Urinary bladder (tissue), 4 donors: ENCODE results near the gene GCAT. TPM values are rescaled to one million over a fixed set of nuclear protein-coding genes. Genes with fewer than 3 reads are reported as not detected.

Experiments used
- DNase-seq: peaks from one replicate; pipeline ENCODE4 v3.0.0-alpha.2; 2015; ENCODE audit errors: extremely low spot score
- H3K27ac ChIP-seq: one replicate; pipeline ENCODE4 v1.5.1; 2013; ENCODE audit warnings: low read depth, mild to moderate bottlenecking, moderate library complexity
- H3K36me3 ChIP-seq: one replicate; pipeline ENCODE4 v1.6.1; 2013; ENCODE audit warnings: mild to moderate bottlenecking, moderate library complexity; ENCODE audit not compliant: insufficient read depth
- H3K4me1 ChIP-seq: one replicate; pipeline ENCODE4 v1.6.1; 2013; ENCODE audit warnings: mild to moderate bottlenecking, moderate library complexity; ENCODE audit not compliant: insufficient read depth
- H3K4me3 ChIP-seq: one replicate; pipeline ENCODE4 v1.5.1; 2013; ENCODE audit warnings: low read depth, low read length
- WGBS: extraction: QIAGEN DNeasy Blood & Tissue Kit; methylation state at CpG from one replicate; pipeline ENCODE4 v1.1.7; 2013; 5-methylcytosine and 5-hydroxymethylcytosine counted together
- polyA plus RNA-seq: library from polyadenylated mRNA; stranded (reverse); fragments of 200-250 nt; gene quantifications from one replicate; pipeline ENCODE4 v1.2.3, GENCODE V29; 2013
- total RNA-seq: library from RNA; depleted of rRNA; stranded (reverse); fragments of >200 nt; gene quantifications from one replicate; pipeline ENCODE4 v1.2.3, GENCODE V29; 2014
- donor health status: healthy with polysubstance abuse.
- donor health status: healthy.

GCAT gene
- total and polyA plus RNA-seq, 2 donors, result 9.3 to 17.0 TPM

- WGBS, result 89% methylated on average over 17 of the region's 17 CpGs
- no peaks in the 10 kb centered on the region for H3K36me3 ChIP-seq
- no peak for DNase-seq
These were observed 35.9 kb upstream of the GCAT start for GRCh38 chr22:37771702-37772427.

GRCh38 chr22:37774728-37775127 lies 33.0 kb upstream of the GCAT start:
- Histone ChIP-seq H3K27ac (no peak overlapping the region), H3K4me1 (no peaks in the 10 kb centered on the region), H3K4me3 (no peak overlapping the region), H3K36me3 (no peaks in the 10 kb centered on the region)
- 79% methylated on average over 3 of the region's 3 CpGs for WGBS
- DNase-seq, result no peak

More at GRCh38 chr22:37771702-37772427, 35.9 kb upstream of the GCAT start:
- Histone ChIP-seq H3K27ac (no peak overlapping the region), H3K4me3 (no peak overlapping the region), H3K4me1 (no peaks in the 10 kb centered on the region)

GRCh38 chr22:37775785-37776638 lies 31.7 kb upstream of the GCAT start:
- Histone ChIP-seq H3K4me3 (no peak overlapping the region), H3K4me1 (no peaks in the 10 kb centered on the region), H3K27ac (peak overlapping the region; percentile 46), H3K36me3 (no peaks in the 10 kb centered on the region)
- 70% methylated on average over 17 of the region's 17 CpGs for WGBS
- no peak for DNase-seq

GRCh38 chr22:37776639-37777005 lies 31.1 kb upstream of the GCAT start:
- WGBS, result 70% methylated on average over 10 of the region's 10 CpGs
- Histone ChIP-seq H3K4me3 (no peak overlapping the region), H3K4me1 (no peaks in the 10 kb centered on the region), H3K36me3 (no peaks in the 10 kb centered on the region), H3K27ac (peak overlapping the region; percentile 46)
- DNase-seq, result no peak

GRCh38 chr22:37777122-37777687 lies 30.5 kb upstream of the GCAT start:
- no peak for DNase-seq
- Histone ChIP-seq H3K27ac (no peak overlapping the region), H3K4me1 (no peaks in the 10 kb centered on the region), H3K36me3 (no peaks in the 10 kb centered on the region), H3K4me3 (no peak overlapping the region)
- 33% methylated on average over 11 of the region's 11 CpGs for WGBS

- Histone ChIP-seq H3K36me3 (no peaks in the 10 kb centered on the region), H3K27ac (no peak overlapping the region), H3K4me3 (no peak overlapping the region), H3K4me1 (no peaks in the 10 kb centered on the region)
- WGBS, result 86% methylated on average over 10 of the region's 10 CpGs
- DNase-seq, result no peak
These were observed 29.2 kb upstream of the GCAT start for GRCh38 chr22:37778370-37779009.

GRCh38 chr22:37781434-37782059 lies 26.2 kb upstream of the GCAT start:
- Histone ChIP-seq H3K27ac (no peak overlapping the region), H3K36me3 (no peaks in the 10 kb centered on the region), H3K4me1 (no peaks in the 10 kb centered on the region), H3K4me3 (no peak overlapping the region)
- WGBS, result 51% methylated on average over 13 of the region's 13 CpGs
- DNase-seq, result no peak

GRCh38 chr22:37782340-37783168 lies 25.2 kb upstream of the GCAT start:
- H3K4me3 ChIP-seq, result no peak overlapping the region
- no peak for DNase-seq
- no peaks in the 10 kb centered on the region for H3K36me3 ChIP-seq
- 34% methylated on average over 18 of the region's 18 CpGs for whole genome bisulfite sequencing
- H3K27ac ChIP-seq, result no peak overlapping the region
- no peaks in the 10 kb centered on the region for H3K4me1 ChIP-seq

- WGBS, result 60% methylated on average over 11 of the region's 11 CpGs
- Histone ChIP-seq H3K27ac (no peak overlapping the region), H3K36me3 (no peaks in the 10 kb centered on the region), H3K4me1 (no peaks in the 10 kb centered on the region), H3K4me3 (no peak overlapping the region)
- DNase-seq, result no peak
These were observed 22.8 kb upstream of the GCAT start for GRCh38 chr22:37784829-37785495.

GRCh38 chr22:37790234-37790633 lies 17.5 kb upstream of the GCAT start:
- Histone ChIP-seq H3K4me1 (no peaks in the 10 kb centered on the region), H3K4me3 (no peak overlapping the region), H3K27ac (no peak overlapping the region), H3K36me3 (no peaks in the 10 kb centered on the region)
- WGBS, result 62% methylated on average over 2 of the region's 2 CpGs
- DNase-seq, result no peak

- DNase-seq, result no peak
- no peaks in the 10 kb centered on the region for H3K4me1 ChIP-seq
- H3K27ac ChIP-seq, result no peak overlapping the region
- H3K4me3 ChIP-seq, result no peak overlapping the region
- H3K36me3 ChIP-seq, result no peaks in the 10 kb centered on the region
- WGBS, result 91% methylated on average over 6 of the region's 6 CpGs
These were observed 15.2 kb upstream of the GCAT start for GRCh38 chr22:37792494-37792893.

- H3K36me3 ChIP-seq, result no peaks in the 10 kb centered on the region
- no peaks in the 10 kb centered on the region for H3K4me1 ChIP-seq
- WGBS, result 62% methylated on average over 2 of the region's 2 CpGs
- DNase-seq, result no peak
- no peak overlapping the region for H3K4me3 ChIP-seq
- H3K27ac ChIP-seq, result no peak overlapping the region
These were observed 13.4 kb upstream of the GCAT start for GRCh38 chr22:37794376-37794775.
